SIG-M5 treated with dmso at 0.1 percent for 504 hours (cell line): ENCODE results near the gene VAMP8.
"Not testable (repeated sequence)": the region's sequence is repeated elsewhere in the genome, so short reads cannot be mapped to it uniquely, and the experiment has no call there.

Experiments used
- DNase-seq: peaks from one replicate; lab custom pipeline; 2025; ENCODE audit not compliant: unreplicated experiment; lab: John Stamatoyannopoulos, UW

VAMP8 gene

DNA sequence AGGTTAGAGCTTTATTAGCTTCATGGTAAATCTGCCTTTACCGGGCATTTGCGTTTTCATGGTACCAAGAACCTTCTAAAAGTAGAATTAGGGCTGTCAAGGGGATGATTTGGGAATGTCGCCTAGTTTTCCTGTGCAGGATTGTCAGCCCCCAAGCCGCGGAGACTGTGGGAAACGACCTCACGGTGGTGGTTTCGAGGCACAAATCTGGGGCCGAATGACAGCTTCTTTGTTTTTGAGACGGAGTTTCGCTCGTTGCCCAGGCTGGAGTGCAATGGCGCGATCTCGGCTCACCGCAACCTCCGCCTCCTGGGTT lies 38.0 kb downstream of the VAMP8 start:
- no peak for DNase-seq

DNA sequence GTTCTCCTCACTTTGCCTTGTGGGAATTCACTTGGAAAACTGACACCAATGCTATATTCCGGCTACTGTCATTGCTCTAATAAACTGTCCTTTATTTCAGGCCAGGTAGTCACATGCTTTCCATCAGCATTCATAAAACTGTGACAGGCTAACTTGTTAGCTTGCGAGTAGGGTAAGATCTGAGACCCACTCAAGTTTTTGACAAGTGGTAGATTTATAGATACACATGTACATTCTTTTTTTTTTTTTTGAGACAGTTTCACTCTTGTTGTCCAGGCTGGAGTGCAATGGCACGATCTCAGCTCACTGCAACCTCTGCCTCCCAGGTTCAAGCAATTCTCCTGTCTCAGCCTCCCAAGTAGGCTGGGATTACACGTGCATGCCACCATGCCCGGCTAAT lies 40.3 kb downstream of the VAMP8 start:
- not testable (repeated sequence) for DNase-seq

DNA sequence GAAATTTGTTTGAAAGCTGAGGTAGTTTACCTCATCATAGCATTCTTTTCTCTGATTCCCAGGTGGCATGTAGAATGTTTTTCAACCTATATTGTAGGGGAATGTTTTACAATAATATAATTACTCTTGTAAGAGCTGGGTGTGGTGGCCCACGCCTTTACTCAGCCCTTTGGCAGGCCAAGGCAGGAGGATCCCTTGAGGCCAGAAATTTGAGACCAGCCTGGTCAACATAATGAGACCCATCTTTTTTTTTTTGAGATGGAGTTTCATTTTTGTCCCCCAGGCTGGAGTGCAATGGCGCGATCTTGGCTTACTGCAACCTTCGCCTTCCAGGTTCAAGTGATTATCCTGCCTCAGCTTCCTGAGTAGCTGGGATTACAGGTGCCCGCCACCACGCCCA lies 42.2 kb downstream of the VAMP8 start:
- DNase-seq = no peak

DNA sequence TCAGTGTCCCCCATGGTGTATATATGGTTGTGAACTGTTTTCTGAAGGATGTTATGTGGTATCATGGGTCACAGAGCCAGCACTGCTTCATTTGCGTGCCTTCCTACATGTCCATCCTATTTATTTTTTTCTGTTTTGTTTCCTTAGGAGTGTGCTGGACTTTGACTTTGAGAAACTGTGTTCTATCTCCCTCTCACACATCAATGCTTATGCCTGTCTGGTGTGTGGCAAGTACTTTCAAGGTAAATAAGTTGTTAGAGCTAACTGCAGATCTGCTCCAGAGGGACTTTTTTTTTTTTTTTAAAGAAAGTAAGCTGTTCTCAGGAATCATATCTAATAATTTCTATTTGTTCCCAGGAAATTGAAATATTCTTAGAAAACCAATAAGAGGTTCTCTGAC lies 44.0 kb downstream of the VAMP8 start:
- no peak for DNase-seq

DNA sequence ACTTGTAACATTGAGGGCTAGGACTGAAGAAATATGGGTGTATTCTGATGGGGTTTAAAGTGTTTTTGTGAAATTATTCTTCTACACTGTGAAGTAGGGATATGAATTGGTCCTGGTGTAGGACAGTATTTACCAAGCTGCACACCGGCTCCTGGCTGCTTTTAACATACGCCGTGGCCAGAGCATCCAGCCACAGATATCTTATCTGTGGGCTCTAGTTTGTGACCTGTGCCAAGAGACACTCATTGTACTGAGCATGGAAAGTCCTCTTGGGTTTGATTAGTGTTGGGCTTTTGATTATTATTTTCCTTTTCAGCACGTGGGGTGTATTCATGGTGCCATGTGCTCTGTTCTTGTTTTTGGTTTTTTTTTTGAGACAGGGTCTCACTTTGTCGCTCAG lies 46.6 kb downstream of the VAMP8 start:
- DNase-seq = no peak

DNA sequence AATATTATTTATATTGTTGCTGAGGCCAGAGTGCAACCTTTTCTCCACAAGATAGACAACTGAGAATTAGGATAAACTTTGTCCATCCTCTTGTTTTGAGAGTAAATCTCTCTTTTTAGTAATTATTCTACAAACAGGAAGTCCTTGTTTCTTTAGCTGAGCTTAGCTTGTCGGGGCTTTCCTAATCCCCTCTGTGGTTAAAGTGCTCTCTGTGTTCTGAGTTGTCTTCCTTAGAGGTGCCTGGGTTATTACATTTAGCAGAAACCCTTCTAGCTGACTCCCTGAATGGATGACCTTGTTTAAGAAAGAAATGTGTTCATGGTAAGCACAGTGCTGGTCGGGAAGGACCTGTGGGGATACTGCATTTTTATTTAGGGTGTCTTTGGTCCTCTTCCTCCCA lies 51.3 kb downstream of the VAMP8 start:
- no peak for DNase-seq

DNA sequence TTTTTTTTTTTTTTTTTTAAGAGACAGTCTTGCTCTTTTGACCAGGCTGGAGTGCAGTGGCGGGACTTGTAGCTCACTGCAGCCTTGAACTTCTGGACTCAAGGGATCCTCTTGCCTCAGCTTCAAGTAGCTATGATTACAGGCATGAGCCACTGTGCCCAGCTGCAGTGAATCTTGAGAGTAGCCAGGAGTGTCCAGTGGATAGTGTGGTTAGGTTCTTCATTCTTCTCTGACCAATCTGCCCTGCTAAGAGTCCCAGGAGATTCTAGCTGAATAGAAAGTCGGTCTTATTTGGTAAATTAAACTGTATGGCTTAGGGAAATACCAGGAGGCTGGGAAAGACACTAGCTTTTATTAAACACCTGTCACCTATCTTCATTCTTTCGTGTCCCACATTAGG lies 53.9 kb downstream of the VAMP8 start:
- no peak for DNase-seq
